ENCODE results near the gene ERBB4.

Gene ERBB4

DNA sequence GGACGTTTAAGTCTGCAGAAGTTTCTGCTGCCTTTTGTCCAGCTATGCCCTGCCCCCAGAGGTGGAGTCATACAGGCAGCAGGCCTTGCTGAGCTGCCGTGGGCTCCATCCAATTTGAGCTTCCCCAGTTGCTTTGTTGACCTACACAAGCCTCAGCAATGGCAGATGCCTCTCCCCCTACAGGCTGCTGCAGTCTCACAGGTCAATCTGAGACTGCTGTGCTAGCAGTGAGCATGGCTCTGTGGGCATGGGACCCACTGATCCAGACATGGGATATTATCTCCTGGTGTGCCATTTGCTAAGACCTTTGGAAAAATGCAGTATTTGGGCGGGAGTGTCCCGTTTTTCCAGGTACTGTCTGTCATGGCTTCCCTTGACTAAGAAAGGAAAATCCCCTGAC lies 726.0 kb downstream of the ERBB4 start:
- DNase-seq (ENCODE audit: extremely low read depth, low read depth) = no peak
- TF ChIP-seq, protein P1, sequence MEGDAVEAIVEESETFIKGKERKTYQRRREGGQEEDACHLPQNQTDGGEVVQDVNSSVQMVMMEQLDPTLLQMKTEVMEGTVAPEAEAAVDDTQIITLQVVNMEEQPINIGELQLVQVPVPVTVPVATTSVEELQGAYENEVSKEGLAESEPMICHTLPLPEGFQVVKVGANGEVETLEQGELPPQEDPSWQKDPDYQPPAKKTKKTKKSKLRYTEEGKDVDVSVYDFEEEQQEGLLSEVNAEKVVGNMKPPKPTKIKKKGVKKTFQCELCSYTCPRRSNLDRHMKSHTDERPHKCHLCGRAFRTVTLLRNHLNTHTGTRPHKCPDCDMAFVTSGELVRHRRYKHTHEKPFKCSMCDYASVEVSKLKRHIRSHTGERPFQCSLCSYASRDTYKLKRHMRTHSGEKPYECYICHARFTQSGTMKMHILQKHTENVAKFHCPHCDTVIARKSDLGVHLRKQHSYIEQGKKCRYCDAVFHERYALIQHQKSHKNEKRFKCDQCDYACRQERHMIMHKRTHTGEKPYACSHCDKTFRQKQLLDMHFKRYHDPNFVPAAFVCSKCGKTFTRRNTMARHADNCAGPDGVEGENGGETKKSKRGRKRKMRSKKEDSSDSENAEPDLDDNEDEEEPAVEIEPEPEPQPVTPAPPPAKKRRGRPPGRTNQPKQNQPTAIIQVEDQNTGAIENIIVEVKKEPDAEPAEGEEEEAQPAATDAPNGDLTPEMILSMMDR (IDR thresholded peaks at IDR 0.05; ENCODE audit: low read depth, low read length) = no peak

DNA sequence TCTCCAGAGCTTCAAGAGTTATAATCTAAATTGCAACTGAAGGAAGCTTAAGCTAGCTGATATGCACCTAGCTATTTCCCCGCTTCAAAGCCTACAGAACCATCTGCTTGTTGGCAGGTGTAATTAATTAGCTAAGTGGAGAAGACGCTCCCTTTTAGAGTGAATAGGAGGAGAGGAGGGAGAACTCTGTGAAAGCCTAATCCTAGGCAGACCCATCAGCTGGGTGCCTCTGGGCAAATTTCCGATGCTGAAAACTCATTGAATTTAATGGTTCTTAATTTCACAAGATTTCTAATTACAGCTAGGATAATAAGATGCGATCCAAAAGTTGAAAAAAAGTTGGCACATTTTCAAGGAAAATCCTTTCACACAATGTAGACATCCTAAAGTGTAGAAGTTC lies 735.9 kb downstream of the ERBB4 start:
- DNase-seq (ENCODE audit: extremely low read depth, low read depth) = no peak
- TF ChIP-seq, protein P1 (IDR thresholded peaks at IDR 0.05; ENCODE audit: low read depth, low read length) = no peak

DNA sequence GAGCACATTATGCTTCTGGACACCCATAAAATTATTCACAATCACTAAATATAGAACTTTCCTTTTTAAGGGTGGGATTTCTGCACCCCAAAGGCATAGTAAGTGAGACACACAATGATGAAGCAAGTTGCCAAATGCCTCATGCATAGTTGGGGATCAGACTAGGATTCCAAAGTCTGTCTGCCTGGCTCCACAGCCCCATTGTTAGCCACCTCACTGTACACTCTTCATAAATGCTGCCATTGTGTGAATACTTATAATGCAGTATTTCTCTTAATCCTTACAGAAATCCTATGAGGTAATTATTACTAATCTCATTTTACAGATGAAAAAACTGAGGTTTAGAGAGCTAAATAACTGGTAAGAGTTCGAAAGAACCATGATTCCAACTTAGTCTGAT lies 738.6 kb downstream of the ERBB4 start:
- TF ChIP-seq, protein P1 (IDR thresholded peaks at IDR 0.05; ENCODE audit: low read depth, low read length) = no peak
- no peak for DNase-seq (ENCODE audit: extremely low read depth, low read depth)

DNA sequence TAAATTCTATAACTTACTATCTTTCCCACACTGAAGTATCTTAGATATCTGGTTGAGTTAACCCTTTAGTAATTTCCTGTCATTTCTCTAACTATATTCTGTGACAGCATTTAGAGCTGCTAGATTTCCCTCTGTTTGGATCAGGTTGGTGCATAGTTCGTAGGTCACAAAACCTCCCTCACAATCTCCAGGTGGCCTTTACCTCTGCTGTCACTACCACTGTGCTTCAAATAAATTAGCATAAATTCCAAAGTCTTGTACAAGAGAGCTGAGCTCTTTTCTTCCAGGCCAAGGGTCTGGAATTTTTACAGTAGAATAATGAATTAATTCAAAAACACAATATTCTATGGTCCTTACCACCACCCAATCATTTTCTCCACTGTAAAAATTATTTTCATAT lies 739.7 kb downstream of the ERBB4 start:
- no peak for DNase-seq (ENCODE audit: extremely low read depth, low read depth)

DNA sequence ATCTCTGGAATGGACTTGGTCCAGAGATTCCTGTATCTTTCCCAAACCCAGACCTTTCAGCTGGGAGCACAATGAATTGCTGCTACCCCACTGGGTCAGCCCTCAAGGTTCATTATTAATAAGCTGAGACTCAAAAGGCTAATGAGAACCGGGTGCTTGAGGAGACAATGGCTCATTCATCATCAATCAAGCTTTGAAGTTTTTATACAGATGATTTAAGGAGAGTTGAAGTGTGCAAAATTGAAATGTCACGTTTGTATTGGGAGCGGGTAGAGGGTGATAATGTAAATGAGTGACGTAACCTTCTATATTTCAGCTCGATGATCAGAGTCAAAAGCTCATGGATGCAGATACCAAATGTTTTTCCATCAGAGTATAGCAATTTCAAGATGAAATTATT lies 744.9 kb downstream of the ERBB4 start:
- TF ChIP-seq, protein P1 (IDR thresholded peaks at IDR 0.05; ENCODE audit: low read depth, low read length) = no peak

More for the DNA sequence above, 739.7 kb downstream of the ERBB4 start:
- TF ChIP-seq, protein P1 (IDR thresholded peaks at IDR 0.05; ENCODE audit: low read depth, low read length) = no peak

DNA sequence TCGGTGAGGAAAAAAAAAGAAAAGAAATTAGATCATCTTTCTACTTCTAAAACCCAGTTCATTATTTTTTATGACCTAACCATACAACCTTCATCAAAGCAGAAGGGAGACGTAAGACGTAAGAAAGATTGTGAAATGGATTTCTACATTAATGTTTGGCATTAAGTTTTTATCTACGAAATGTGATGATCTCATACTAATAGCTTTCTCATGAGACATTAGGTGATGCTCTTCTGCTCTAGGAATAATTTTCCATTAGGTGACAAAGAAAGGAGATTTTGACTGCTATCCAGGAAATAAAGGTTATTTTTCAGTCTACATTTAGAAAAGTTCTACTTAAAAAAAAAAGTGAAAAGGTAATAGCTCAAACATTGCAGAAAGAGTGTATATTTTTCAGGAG lies 748.6 kb downstream of the ERBB4 start:
- no peak for DNase-seq (ENCODE audit: extremely low read depth, low read depth)
- TF ChIP-seq, protein P1 (IDR thresholded peaks at IDR 0.05; ENCODE audit: low read depth, low read length) = no peak

More for the DNA sequence above, 744.9 kb downstream of the ERBB4 start:
- DNase-seq (ENCODE audit: extremely low read depth, low read depth) = no peak

DNA sequence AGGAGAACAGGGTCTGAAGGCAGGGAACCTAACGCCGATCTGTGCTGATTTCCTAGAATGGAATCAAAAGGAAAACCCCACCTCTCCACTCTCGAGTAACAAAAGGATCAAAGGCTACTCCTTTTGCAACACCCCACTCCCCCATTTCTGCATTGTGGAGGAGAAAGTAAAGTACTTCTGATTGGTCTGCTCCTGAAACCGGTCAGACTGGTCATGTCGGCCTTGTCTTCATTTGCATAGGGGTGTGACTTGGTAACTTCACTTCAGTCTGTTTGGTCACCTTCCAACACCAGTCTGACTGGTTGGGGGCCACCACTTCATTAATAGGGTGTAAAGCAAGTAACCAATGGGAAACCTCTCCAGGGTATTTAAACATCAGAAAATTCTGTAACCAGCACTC lies 771.9 kb downstream of the ERBB4 start:
- DNase-seq (ENCODE audit: extremely low read depth, low read depth) = no peak
- TF ChIP-seq, protein P1 (IDR thresholded peaks at IDR 0.05; ENCODE audit: low read depth, low read length) = no peak

Data from AG09319 (cell line).